ENCODE results near the gene LSM7. TPM values are rescaled to one million over a fixed set of nuclear protein-coding genes. Genes with fewer than 3 reads are reported as not detected.

The LSM7 gene
- total and polyA plus RNA-seq, 7 experiments from 2014 or later: 79.4 to 182 (median 103) TPM

- H3K4me3 ChIP-seq (ENCODE audit: low read length): no peak overlapping the region
- H3K27me3 ChIP-seq (ENCODE audit: control insufficient read depth in 2 of 2, insufficient read depth in 2 of 2, low read length in 2 of 2): peaks cover 0 to 5% of the 10 kb centered on the region in 2 donors
- Mint-ChIP-seq H3K4me1 (peaks cover 0 to 6% (median 0%) of the 10 kb centered on the region in 7 donors), H3K36me3 (peaks cover 4 to 12% (median 10%) of the 10 kb centered on the region in 5 donors), H3K27me3 (peaks cover 17 to 26% (median 25%) of the 10 kb centered on the region in 5 donors), H3K9me3 (peaks cover 6 to 25% (median 9%) of the 10 kb centered on the region in 11 donors), H3K27ac (no peak overlapping the region), H3K4me3 (no peak overlapping the region)
- H3K36me3 ChIP-seq (ENCODE audit: control insufficient read depth in 2 of 3, insufficient read depth in 3 of 3, low read length in 3 of 3): peaks cover 0 to 1% (median 0%) of the 10 kb centered on the region in 3 experiments
- CTCF ChIA-PET: interaction anchor here (0.8 to 1.0 kb wide), 2 partner anchors 42 to 78 kb away, joined by 3 read pairs; no protein-coding TSS in a partner anchor
- DNase-seq (peak in 1 of 9 donors; percentile 29), ATAC-seq (peak; percentile 88)
- H3K27ac ChIP-seq (ENCODE audit: low read depth, low read length): no peak overlapping the region
- no peaks in the 10 kb centered on the region for H3K4me1 ChIP-seq (ENCODE audit: control insufficient read depth in 2 of 2, insufficient read depth in 2 of 2, low read length in 2 of 2)
- POLR2A ChIA-PET: interaction anchor here (0.8 to 1.5 kb wide), 4 partner anchors 15 to 82 kb away, joined by 3 read pairs; no protein-coding TSS in a partner anchor
- peaks cover 0 to 13% (median 5%) of the 10 kb centered on the region in 3 experiments for H3K9me3 ChIP-seq (ENCODE audit: control insufficient read depth in 2 of 3, low read length in 3 of 3)
- intact Hi-C loops (cut with micrococcal nuclease): loop anchor here in 1 of 2 donors (1.0 to 5.0 kb wide), 2 partner anchors 41 to 159 kb away; no protein-coding TSS in a partner anchor
Measured at GRCh38 chr19:2315818-2316353, 12.5 kb downstream of the LSM7 start.

- ATAC-seq (no peak), DNase-seq (no peak)
- Histone ChIP-seq H3K27ac (ENCODE audit: low read depth, low read length) (no peak overlapping the region), H3K36me3 (ENCODE audit: control insufficient read depth in 2 of 3, insufficient read depth in 3 of 3, low read length in 3 of 3) (no peaks in the 10 kb centered on the region), H3K4me3 (ENCODE audit: low read length) (no peak overlapping the region), H3K4me1 (ENCODE audit: control insufficient read depth in 2 of 2, insufficient read depth in 2 of 2, low read length in 2 of 2) (no peaks in the 10 kb centered on the region), H3K27me3 (ENCODE audit: control insufficient read depth in 2 of 2, insufficient read depth in 2 of 2, low read length in 2 of 2) (peaks cover 0 to 5% of the 10 kb centered on the region in 2 donors), H3K9me3 (ENCODE audit: control insufficient read depth in 2 of 3, low read length in 3 of 3) (peaks cover 0 to 13% (median 5%) of the 10 kb centered on the region in 3 experiments)
- H3K27me3 Mint-ChIP-seq: peaks cover 18 to 31% (median 30%) of the 10 kb centered on the region in 5 donors
- H3K9me3 Mint-ChIP-seq: peaks cover 6 to 25% (median 9%) of the 10 kb centered on the region in 11 donors
- no peak overlapping the region for H3K4me3 Mint-ChIP-seq
- POLR2A ChIA-PET: interaction anchor here (0.6 to 1.5 kb wide), 6 partner anchors 12 to 231 kb away, joined by 3 to 4 read pairs (median 3); no protein-coding TSS in a partner anchor
- intact Hi-C loops (cut with micrococcal nuclease): loop anchor here in 1 of 2 donors (5.0 kb wide), 1 partner anchor 158 kb away; no protein-coding TSS in a partner anchor
- peaks cover 0 to 6% (median 0%) of the 10 kb centered on the region in 7 donors for H3K4me1 Mint-ChIP-seq
- peak overlapping the region in 1 of 9 donors; percentile 28 for H3K27ac Mint-ChIP-seq
- CTCF ChIA-PET: no interaction called here
- H3K36me3 Mint-ChIP-seq: peaks cover 4 to 12% (median 10%) of the 10 kb centered on the region in 5 donors
Measured at GRCh38 chr19:2315121-2315817, 13.1 kb downstream of the LSM7 start.

- H3K9me3 Mint-ChIP-seq: peaks cover 6 to 25% (median 10%) of the 10 kb centered on the region in 11 donors
- peaks cover 0 to 13% (median 5%) of the 10 kb centered on the region in 3 experiments for H3K9me3 ChIP-seq (ENCODE audit: control insufficient read depth in 2 of 3, low read length in 3 of 3)
- H3K27ac Mint-ChIP-seq: no peak overlapping the region
- intact Hi-C loops (cut with micrococcal nuclease): no loop called here
- peaks cover 35 to 51% (median 47%) of the 10 kb centered on the region in 5 donors for H3K27me3 Mint-ChIP-seq
- no peak overlapping the region for H3K4me3 ChIP-seq (ENCODE audit: low read length)
- ChIA-PET CTCF (interaction anchor here (0.6 kb wide), 1 partner anchor 287 kb away, joined by 3 read pairs; no protein-coding TSS in a partner anchor), POLR2A (no interaction called here)
- no peak for ATAC-seq
- no peak overlapping the region for H3K27ac ChIP-seq (ENCODE audit: low read depth, low read length)
- DNase-seq: no peak
- H3K4me1 ChIP-seq (ENCODE audit: control insufficient read depth in 2 of 2, insufficient read depth in 2 of 2, low read length in 2 of 2): no peaks in the 10 kb centered on the region
- peaks cover 0 to 11% (median 5%) of the 10 kb centered on the region in 7 donors for H3K4me1 Mint-ChIP-seq
- H3K4me3 Mint-ChIP-seq: no peak overlapping the region
- H3K36me3 ChIP-seq (ENCODE audit: control insufficient read depth in 2 of 3, insufficient read depth in 3 of 3, low read length in 3 of 3): no peaks in the 10 kb centered on the region
- H3K27me3 ChIP-seq (ENCODE audit: control insufficient read depth in 2 of 2, insufficient read depth in 2 of 2, low read length in 2 of 2): peaks cover 0 to 11% of the 10 kb centered on the region in 2 donors
- H3K36me3 Mint-ChIP-seq: peaks cover 4 to 12% (median 10%) of the 10 kb centered on the region in 5 donors
Measured at GRCh38 chr19:2312820-2313501, 15.4 kb downstream of the LSM7 start.

GRCh38 chr19:2311093-2311492, 17.3 kb downstream of the LSM7 start:
- H3K36me3 ChIP-seq (ENCODE audit: control insufficient read depth in 2 of 3, insufficient read depth in 3 of 3, low read length in 3 of 3): no peaks in the 10 kb centered on the region
- peaks cover 0 to 11% (median 5%) of the 10 kb centered on the region in 7 donors for H3K4me1 Mint-ChIP-seq
- H3K4me1 ChIP-seq (ENCODE audit: control insufficient read depth in 2 of 2, insufficient read depth in 2 of 2, low read length in 2 of 2): no peaks in the 10 kb centered on the region
- no peak overlapping the region for H3K4me3 ChIP-seq (ENCODE audit: low read length)
- H3K4me3 Mint-ChIP-seq: no peak overlapping the region
- H3K9me3 ChIP-seq (ENCODE audit: control insufficient read depth in 2 of 3, low read length in 3 of 3): peaks cover 0 to 13% (median 5%) of the 10 kb centered on the region in 3 experiments
- H3K27ac Mint-ChIP-seq: no peak overlapping the region
- ATAC-seq (no peak), DNase-seq (no peak)
- peaks cover 4 to 12% (median 10%) of the 10 kb centered on the region in 5 donors for H3K36me3 Mint-ChIP-seq
- no peak overlapping the region for H3K27ac ChIP-seq (ENCODE audit: low read depth, low read length)
- intact Hi-C loops (cut with micrococcal nuclease): no loop called here
- H3K9me3 Mint-ChIP-seq: peaks cover 6 to 25% (median 10%) of the 10 kb centered on the region in 11 donors
- H3K27me3 Mint-ChIP-seq: peaks cover 42 to 64% (median 51%) of the 10 kb centered on the region in 5 donors
- ChIA-PET CTCF (interaction anchor here (0.7 kb wide), 1 partner anchor 22 kb away, joined by 3 read pairs; no protein-coding TSS in a partner anchor), POLR2A (no interaction called here)
- H3K27me3 ChIP-seq (ENCODE audit: control insufficient read depth in 2 of 2, insufficient read depth in 2 of 2, low read length in 2 of 2): peaks cover 0 to 13% of the 10 kb centered on the region in 2 donors

GRCh38 chr19:2309734-2310362, 18.5 kb downstream of the LSM7 start:
- POLR2A ChIA-PET: interaction anchor here (1.5 kb wide), 1 partner anchor 15 kb away, joined by 4 read pairs; no protein-coding TSS in a partner anchor
- peak overlapping the region in 1 of 10 donors; percentile 22 for H3K4me3 Mint-ChIP-seq
- Histone ChIP-seq H3K27ac (ENCODE audit: low read depth, low read length) (no peak overlapping the region), H3K9me3 (ENCODE audit: control insufficient read depth in 2 of 3, low read length in 3 of 3) (peaks cover 0 to 4% (median 2%) of the 10 kb centered on the region in 3 experiments), H3K4me1 (ENCODE audit: control insufficient read depth in 2 of 2, insufficient read depth in 2 of 2, low read length in 2 of 2) (no peaks in the 10 kb centered on the region), H3K27me3 (ENCODE audit: control insufficient read depth in 2 of 2, insufficient read depth in 2 of 2, low read length in 2 of 2) (peaks cover 0 to 13% of the 10 kb centered on the region in 2 donors), H3K4me3 (ENCODE audit: low read length) (no peak overlapping the region), H3K36me3 (ENCODE audit: control insufficient read depth in 2 of 3, insufficient read depth in 3 of 3, low read length in 3 of 3) (no peaks in the 10 kb centered on the region)
- no peak overlapping the region for H3K27ac Mint-ChIP-seq
- CTCF ChIA-PET: no interaction called here
- peaks cover 0 to 9% (median 5%) of the 10 kb centered on the region in 7 donors for H3K4me1 Mint-ChIP-seq
- H3K36me3 Mint-ChIP-seq: peaks cover under 1 to 5% (median 3%) of the 10 kb centered on the region in 5 donors
- no peak for ATAC-seq
- intact Hi-C loops (cut with micrococcal nuclease): no loop called here
- no peak for DNase-seq
- peaks cover 2 to 12% (median 4%) of the 10 kb centered on the region in 11 donors for H3K9me3 Mint-ChIP-seq
- peaks cover 38 to 67% (median 51%) of the 10 kb centered on the region in 5 donors for H3K27me3 Mint-ChIP-seq
